HepG2 (cell line): ENCODE data around the gene RNF114. TPM values are rescaled to one million over a fixed set of nuclear protein-coding genes. Genes with fewer than 3 reads are reported as not detected.
A peak's percentile ranks its signal among the peaks of the same experiment; 100 is the strongest.

Experiments used
- ATAC-seq: fragments of 200-7000 bp; cut with Tn5 transposase; 3 replicates; pipeline ENCODE4 v1.9.1; 2020; ENCODE audit warnings: mild to moderate bottlenecking, moderate library complexity
- BruUV-seq: library from RNA; stranded (reverse); fragments of 400-500 nt; replicated peaks from 2 replicates; lab custom pipeline; 2021; lab: Mats Ljungman, UMichigan
- CTCF ChIA-PET: fragments of 300-600 bp; formaldehyde crosslinking; extraction: SDS; loops from one replicate; lab custom pipeline; 2021; ENCODE audit warnings: low total read pairs, inconsistent platforms, low intra/inter-chr PET ratio; lab: Yijun Ruan, JAX
- POLR2A ChIA-PET: fragments of 350-600 bp; sonication (Branson Sonifier 250); formaldehyde crosslinking; loops from one replicate; lab custom pipeline; 2020; ENCODE audit warnings: antibody characterized with exemption, inconsistent platforms; lab: Yijun Ruan, JAX
- DNase-seq: peaks from one replicate; pipeline ENCODE4 v3.0.0-alpha.2; 2015; ENCODE audit warnings: low spot score
- FAIRE-seq: peaks from 3 replicates; lab custom pipeline; 2011; peaks lifted over from hg19 to GRCh38; lab: Jason Lieb, UNC
- H2AFZ ChIP-seq: one replicate; pipeline ENCODE4 v1.6.1; 2011; ENCODE audit warnings: low read length, inconsistent platforms
- H3K27ac ChIP-seq: fragments of 300-600 bp; 3 replicates; pipeline ENCODE4 v1.8.0; 2011; ENCODE audit warnings: mixed run types, mild to moderate bottlenecking, mixed read lengths, low read length, inconsistent platforms; ENCODE audit not compliant: insufficient read depth; ENCODE audit errors: extremely low read length
- H3K27me3 ChIP-seq, 2 experiments: fragments of 200-600 bp in 1 of 2; 2 replicates in 1 of 2; 3 replicates in 1 of 2; pipeline versions ENCODE4 v1.6.0 to v1.8.0; 2011; ENCODE audit warnings: low read length in 2 of 2, mild to moderate bottlenecking in 2 of 2, moderate library complexity in 2 of 2, inconsistent platforms in 1 of 2; ENCODE audit not compliant: insufficient read depth in 2 of 2, control insufficient read depth in 1 of 2
- H3K36me3 ChIP-seq, 2 experiments: fragments of 200-600 bp in 1 of 2; replicated peaks in 1 of 2; 2 replicates in 1 of 2; 3 replicates in 1 of 2; pipeline versions ENCODE4 v1.5.1 to v1.8.0; 2011; ENCODE audit warnings: low read length in 2 of 2, inconsistent platforms in 1 of 2; ENCODE audit not compliant: insufficient read depth in 2 of 2, control insufficient read depth in 1 of 2
- H3K4me1 ChIP-seq: 2 replicates; pipeline ENCODE4 v1.5.1; 2012; ENCODE audit warnings: low read length, inconsistent platforms; ENCODE audit not compliant: insufficient read depth
- H3K4me2 ChIP-seq: 2 replicates; pipeline ENCODE4 v1.6.0; 2011; ENCODE audit warnings: low read depth, low read length, inconsistent platforms
- H3K4me3 ChIP-seq, 3 experiments: fragments of 200-600 bp in 1 of 3; sonication (generic), shearing (Covaris generic) in 1 of 3; replicated peaks in 1 of 3; 2 replicates each; pipeline ENCODE4 v1.5.1; 2011 to 2016; ENCODE audit warnings: low read length in 3 of 3, inconsistent platforms in 2 of 3, low read depth in 2 of 3, mild to moderate bottlenecking in 2 of 3, control low read depth in 1 of 3, mixed read lengths in 1 of 3; ENCODE audit not compliant: insufficient read depth in 1 of 3
- H3K79me2 ChIP-seq: one replicate; pipeline ENCODE4 v1.6.1; 2011; ENCODE audit warnings: low read length, inconsistent platforms; ENCODE audit not compliant: insufficient read depth
- H3K9ac ChIP-seq: 2 replicates; pipeline ENCODE4 v1.6.0; 2011; ENCODE audit warnings: mild to moderate bottlenecking, low read depth, low read length, inconsistent platforms; ENCODE audit not compliant: insufficient read depth
- H3K9me3 ChIP-seq: 2 replicates; pipeline ENCODE4 v1.5.1; 2012; ENCODE audit warnings: mild to moderate bottlenecking, low read length
- H4K20me1 ChIP-seq: 2 replicates; pipeline ENCODE4 v1.6.0; 2011; ENCODE audit warnings: inconsistent platforms, mild to moderate bottlenecking, low read length, moderate library complexity; ENCODE audit not compliant: insufficient read depth
- IRF2 ChIP-seq: IDR thresholded peaks from 2 replicates; pipeline ENCODE4 v1.6.1; 2018; ENCODE audit warnings: missing genetic modification reagents, missing compliant biosample characterization
- NFKB2 ChIP-seq: sonication (generic); formaldehyde crosslinking; IDR thresholded peaks from 2 replicates; pipeline ENCODE4 v1.4.0; 2020; ENCODE audit warnings: missing genetic modification reagents, borderline replicate concordance
- TARDBP ChIP-seq: sonication (generic); formaldehyde crosslinking; IDR thresholded peaks from 2 replicates; pipeline ENCODE4 v1.8.0; 2022; ENCODE audit warnings: mild to moderate bottlenecking, missing genetic modification reagents
- TP53 ChIP-seq: sonication (generic); formaldehyde crosslinking; conservative IDR thresholded peaks from 2 replicates; pipeline ENCODE4 v1.4.0; 2020; ENCODE audit warnings: missing genetic modification reagents
- XBP1 ChIP-seq: sonication (generic); formaldehyde crosslinking; IDR thresholded peaks from 2 replicates; pipeline ENCODE4 v1.5.0; 2020; ENCODE audit warnings: missing genetic modification reagents
- YY1 ChIP-seq: IDR thresholded peaks from 2 replicates; pipeline ENCODE4 v1.6.1; 2011; ENCODE audit warnings: low read length, low read depth, moderate library complexity, mild to moderate bottlenecking; ENCODE audit not compliant: insufficient read depth, insufficient replicate concordance
- ZFP36L1 ChIP-seq: sonication (generic); formaldehyde crosslinking; IDR thresholded peaks from 2 replicates; pipeline ENCODE4 v1.8.0; 2022; ENCODE audit warnings: mild to moderate bottlenecking, missing genetic modification reagents, moderate library complexity
- ZFX ChIP-seq: sonication (generic); formaldehyde crosslinking; IDR thresholded peaks from 2 replicates; pipeline ENCODE4 v1.4.0; 2020; ENCODE audit warnings: mild to moderate bottlenecking, low read depth, missing genetic modification reagents, moderate library complexity
- ZNF772 ChIP-seq: sonication (generic); formaldehyde crosslinking; IDR thresholded peaks from 2 replicates; pipeline ENCODE4 v1.5.0; 2020; ENCODE audit warnings: mild to moderate bottlenecking, missing genetic modification reagents
- WGBS: methylation state at CpG from one replicate; pipeline ENCODE4 v1.1.6; 2017; ENCODE audit warnings: low lambda C conversion rate; 5-methylcytosine and 5-hydroxymethylcytosine counted together
- in situ Hi-C: cut with HindIII; loops from 2 replicates; pipeline ENCODE4 v1.10.0; 2017; ENCODE audit warnings: low pct_unique_long_range_greater_than_20kb; ENCODE audit not compliant: extremely low pct_ligation_motif_present
- intact Hi-C: fragments of 100-400 bp; cut with micrococcal nuclease; formaldehyde crosslinking; loops from one replicate; pipeline ENCODE4 v1.10.0; 2022; ENCODE audit not compliant: unreplicated experiment
- polyA plus RNA-seq, 8 experiments: library from polyadenylated mRNA; depleted of rRNA in 3 of 8; stranded (reverse) in 7 of 8; unstranded in 1 of 8; fragments of >200 nt; fragmentation: Illumina TruSeq in 4 of 8; extraction: Trizol in 4 of 8; gene quantifications; 2 replicates each; pipeline versions ENCODE4 v1.2.1 to v1.2.3, GENCODE V29; 2011 to 2016; ENCODE audit warnings: low read depth in 4 of 8, missing spikeins in 1 of 8, mixed read lengths in 1 of 8; ENCODE audit not compliant: insufficient read depth in 1 of 8
- total RNA-seq, 5 experiments: library from RNA; depleted of rRNA; stranded (reverse); fragments of >200 nt; fragmentation: Illumina TruSeq; extraction: Trizol; gene quantifications; 2 replicates each; pipeline ENCODE4 v1.2.3, GENCODE V29; 2016; ENCODE audit warnings: low read depth in 1 of 5
- TF ChIP-seq, protein P1 (sequence below): sonication (generic); formaldehyde crosslinking; IDR thresholded peaks from 2 replicates; pipeline ENCODE4 v1.5.0; 2020; ENCODE audit warnings: missing genetic modification reagents
- TF ChIP-seq, protein P2 (sequence below): sonication (generic); formaldehyde crosslinking; IDR thresholded peaks from 2 replicates; pipeline ENCODE4 v1.4.0; 2020; ENCODE audit warnings: missing genetic modification reagents, borderline replicate concordance
- TF ChIP-seq, protein P3 (sequence below), 2 experiments: sonication (generic) in 1 of 2; formaldehyde crosslinking in 1 of 2; IDR thresholded peaks; 2 replicates each; pipeline versions ENCODE4 v1.5.1 to v1.6.1; 2011 to 2020; ENCODE audit warnings: borderline replicate concordance in 1 of 2, low read depth in 1 of 2, low read length in 1 of 2, mild to moderate bottlenecking in 1 of 2, missing genetic modification reagents in 1 of 2, moderate library complexity in 1 of 2
- TF ChIP-seq, protein P4 (sequence below), 2 experiments: sonication (generic) in 1 of 2; formaldehyde crosslinking in 1 of 2; IDR thresholded peaks; 2 replicates each; pipeline versions ENCODE4 v1.4.0 to v1.6.1; 2018 to 2020; ENCODE audit warnings: missing genetic modification reagents in 2 of 2, borderline replicate concordance in 1 of 2, low read depth in 1 of 2, mild to moderate bottlenecking in 1 of 2, missing biosample characterization in 1 of 2

RNF114 gene
- total and polyA plus RNA-seq, 2 of the 13 experiments (the other 11 are each of a cell fraction or from before 2014, with no cell fraction given): 119 to 126 TPM

DNA sequence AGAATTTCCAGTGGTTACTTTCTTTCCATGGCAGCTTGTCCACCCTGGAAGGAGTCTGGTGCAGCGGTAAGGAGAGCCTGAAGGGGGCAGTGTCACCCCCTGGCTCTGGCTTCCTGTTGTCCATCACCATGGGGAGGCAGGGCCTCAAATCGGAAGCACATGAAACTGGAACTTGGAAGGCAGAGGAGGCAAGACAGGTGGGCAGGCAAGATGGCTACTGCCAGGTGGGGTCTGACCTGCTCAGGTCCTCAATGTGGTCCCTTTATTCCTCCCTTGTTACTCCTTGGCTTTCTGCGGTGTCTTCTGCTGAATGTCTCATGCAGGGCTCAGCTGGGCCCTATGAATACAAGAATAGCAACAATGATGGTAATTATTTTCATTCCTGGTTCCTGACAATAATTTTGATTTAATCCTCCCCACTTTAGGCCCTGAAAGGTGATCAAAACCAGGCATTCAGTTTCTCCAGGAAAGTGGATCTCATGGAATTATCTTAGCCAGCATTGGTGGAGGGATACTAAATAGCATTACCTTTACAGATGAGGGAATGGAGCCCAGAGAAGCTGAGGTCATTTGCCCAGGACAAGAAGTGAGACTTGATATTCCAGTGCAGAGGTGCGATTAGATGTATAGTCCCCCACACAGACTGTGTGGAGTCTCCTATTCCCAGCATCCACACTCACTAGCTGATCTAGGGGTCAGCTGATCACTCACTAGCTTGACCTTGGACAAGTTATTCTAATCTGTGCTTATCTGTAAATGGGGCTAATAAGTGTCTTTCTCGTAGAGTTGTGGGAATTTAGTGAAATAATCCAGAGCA lies 29.0 kb downstream of the RNF114 start:
- no peaks in the 10 kb centered on the region for H3K9me3 ChIP-seq
- in situ Hi-C loops (no loop called here), intact Hi-C loops (no loop called here)
- 52% methylated on average over 5 of the region's 5 CpGs for WGBS
- FAIRE-seq: peak; percentile 60
- peak; percentile 91 for ATAC-seq
- CTCF ChIA-PET: interaction anchor here (1.4 kb wide), 1 partner anchor 106 kb away, joined by 12 read pairs; no protein-coding TSS in a partner anchor
- H3K79me2 ChIP-seq: no peaks in the 10 kb centered on the region
- no TSS peak for BruUV-seq
- H3K4me1 ChIP-seq: peaks cover 39% of the 10 kb centered on the region
- H4K20me1 ChIP-seq: no peaks in the 10 kb centered on the region
- H3K36me3 ChIP-seq: no peaks in the 10 kb centered on the region
- 0 out of 2 replicates have a peak overlapping the region, but pooled peaks have one; percentile 0 for H3K4me2 ChIP-seq
- POLR2A ChIA-PET: interaction anchor here (0.6 to 1.9 kb wide), 8 partner anchors 11 to 279 kb away, joined by 3 to 7 read pairs (median 4); partner anchors contain the start of gene RNF114
- H3K27me3 ChIP-seq: no peaks in the 10 kb centered on the region
- no peak overlapping the region for H3K9ac ChIP-seq
- DNase-seq: peak; percentile 76
- H3K27ac ChIP-seq: peak overlapping the region; percentile 1
- no peak overlapping the region for H2AFZ ChIP-seq
- H3K4me3 ChIP-seq: no peak overlapping the region
- TF ChIP-seq, protein P1, sequence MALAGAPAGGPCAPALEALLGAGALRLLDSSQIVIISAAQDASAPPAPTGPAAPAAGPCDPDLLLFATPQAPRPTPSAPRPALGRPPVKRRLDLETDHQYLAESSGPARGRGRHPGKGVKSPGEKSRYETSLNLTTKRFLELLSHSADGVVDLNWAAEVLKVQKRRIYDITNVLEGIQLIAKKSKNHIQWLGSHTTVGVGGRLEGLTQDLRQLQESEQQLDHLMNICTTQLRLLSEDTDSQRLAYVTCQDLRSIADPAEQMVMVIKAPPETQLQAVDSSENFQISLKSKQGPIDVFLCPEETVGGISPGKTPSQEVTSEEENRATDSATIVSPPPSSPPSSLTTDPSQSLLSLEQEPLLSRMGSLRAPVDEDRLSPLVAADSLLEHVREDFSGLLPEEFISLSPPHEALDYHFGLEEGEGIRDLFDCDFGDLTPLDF: no peak
- TF ChIP-seq, protein P2, sequence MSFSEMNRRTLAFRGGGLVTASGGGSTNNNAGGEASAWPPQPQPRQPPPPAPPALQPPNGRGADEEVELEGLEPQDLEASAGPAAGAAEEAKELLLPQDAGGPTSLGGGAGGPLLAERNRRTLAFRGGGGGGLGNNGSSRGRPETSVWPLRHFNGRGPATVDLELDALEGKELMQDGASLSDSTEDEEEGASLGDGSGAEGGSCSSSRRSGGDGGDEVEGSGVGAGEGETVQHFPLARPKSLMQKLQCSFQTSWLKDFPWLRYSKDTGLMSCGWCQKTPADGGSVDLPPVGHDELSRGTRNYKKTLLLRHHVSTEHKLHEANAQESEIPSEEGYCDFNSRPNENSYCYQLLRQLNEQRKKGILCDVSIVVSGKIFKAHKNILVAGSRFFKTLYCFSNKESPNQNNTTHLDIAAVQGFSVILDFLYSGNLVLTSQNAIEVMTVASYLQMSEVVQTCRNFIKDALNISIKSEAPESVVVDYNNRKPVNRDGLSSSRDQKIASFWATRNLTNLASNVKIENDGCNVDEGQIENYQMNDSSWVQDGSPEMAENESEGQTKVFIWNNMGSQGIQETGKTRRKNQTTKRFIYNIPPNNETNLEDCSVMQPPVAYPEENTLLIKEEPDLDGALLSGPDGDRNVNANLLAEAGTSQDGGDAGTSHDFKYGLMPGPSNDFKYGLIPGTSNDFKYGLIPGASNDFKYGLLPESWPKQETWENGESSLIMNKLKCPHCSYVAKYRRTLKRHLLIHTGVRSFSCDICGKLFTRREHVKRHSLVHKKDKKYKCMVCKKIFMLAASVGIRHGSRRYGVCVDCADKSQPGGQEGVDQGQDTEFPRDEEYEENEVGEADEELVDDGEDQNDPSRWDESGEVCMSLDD (CRISPR knock-in tag): no peak
- TF ChIP-seq ZFX (CRISPR knock-in tag) (peak; percentile 53; the same call in 1 of the 2 replicates), TP53 (peak; percentile 33; the same call in 1 of the 2 replicates), TARDBP (CRISPR knock-in tag) (peak; percentile 76), ZFP36L1 (0 out of 2 replicates have a peak, but pooled peaks have one; percentile 37), ZNF772 (CRISPR knock-in tag) (no peak), NFKB2 (CRISPR knock-in tag) (peak; percentile 43; the same call in 1 of the 2 replicates), IRF2 (peak; percentile 52; the same call in 1 of the 2 replicates), XBP1 (CRISPR knock-in tag) (peak; percentile 34; the same call in 1 of the 2 replicates), YY1 (peak; percentile 36)
- TF ChIP-seq, protein P3, sequence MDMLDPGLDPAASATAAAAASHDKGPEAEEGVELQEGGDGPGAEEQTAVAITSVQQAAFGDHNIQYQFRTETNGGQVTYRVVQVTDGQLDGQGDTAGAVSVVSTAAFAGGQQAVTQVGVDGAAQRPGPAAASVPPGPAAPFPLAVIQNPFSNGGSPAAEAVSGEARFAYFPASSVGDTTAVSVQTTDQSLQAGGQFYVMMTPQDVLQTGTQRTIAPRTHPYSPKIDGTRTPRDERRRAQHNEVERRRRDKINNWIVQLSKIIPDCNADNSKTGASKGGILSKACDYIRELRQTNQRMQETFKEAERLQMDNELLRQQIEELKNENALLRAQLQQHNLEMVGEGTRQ (IDR thresholded peaks at IDR 0.05; ENCODE audit: low read depth, low read length): no peak
- TF ChIP-seq, protein P3 (CRISPR knock-in tag; IDR thresholded peaks at IDR 0.05; ENCODE audit: borderline replicate concordance): no peak
- TF ChIP-seq, protein P4, sequence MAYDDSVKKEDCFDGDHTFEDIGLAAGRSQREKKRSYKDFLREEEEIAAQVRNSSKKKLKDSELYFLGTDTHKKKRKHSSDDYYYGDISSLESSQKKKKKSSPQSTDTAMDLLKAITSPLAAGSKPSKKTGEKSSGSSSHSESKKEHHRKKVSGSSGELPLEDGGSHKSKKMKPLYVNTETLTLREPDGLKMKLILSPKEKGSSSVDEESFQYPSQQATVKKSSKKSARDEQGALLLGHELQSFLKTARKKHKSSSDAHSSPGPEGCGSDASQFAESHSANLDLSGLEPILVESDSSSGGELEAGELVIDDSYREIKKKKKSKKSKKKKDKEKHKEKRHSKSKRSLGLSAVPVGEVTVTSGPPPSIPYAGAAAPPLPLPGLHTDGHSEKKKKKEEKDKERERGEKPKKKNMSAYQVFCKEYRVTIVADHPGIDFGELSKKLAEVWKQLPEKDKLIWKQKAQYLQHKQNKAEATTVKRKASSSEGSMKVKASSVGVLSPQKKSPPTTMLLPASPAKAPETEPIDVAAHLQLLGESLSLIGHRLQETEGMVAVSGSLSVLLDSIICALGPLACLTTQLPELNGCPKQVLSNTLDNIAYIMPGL (CRISPR knock-in tag; IDR thresholded peaks at IDR 0.05; ENCODE audit: borderline replicate concordance in 1 of 2, low read depth in 1 of 2): peak; percentile 45 to 57; a peak in 1 of 4 replicates
